Stimulated activated CD4-positive, alpha-beta T cell treated with anti-CD3 and anti-CD28 coated beads, Interleukin-1b, Interleukin-23, amount 100 ng/mL, for 24 hours (primary cell): ENCODE results near the gene PXDN.
"Not testable (repeated sequence)": the region's sequence is repeated elsewhere in the genome, so short reads cannot be mapped to it uniquely, and the experiment has no call there.

Experiments
- DNase-seq, 4 experiments: peaks; one replicate each; pipeline ENCODE4 v3.0.0-alpha.2; 2020; ENCODE audit warnings: low read depth in 4 of 4, low spot score in 1 of 4

PXDN gene

DNA sequence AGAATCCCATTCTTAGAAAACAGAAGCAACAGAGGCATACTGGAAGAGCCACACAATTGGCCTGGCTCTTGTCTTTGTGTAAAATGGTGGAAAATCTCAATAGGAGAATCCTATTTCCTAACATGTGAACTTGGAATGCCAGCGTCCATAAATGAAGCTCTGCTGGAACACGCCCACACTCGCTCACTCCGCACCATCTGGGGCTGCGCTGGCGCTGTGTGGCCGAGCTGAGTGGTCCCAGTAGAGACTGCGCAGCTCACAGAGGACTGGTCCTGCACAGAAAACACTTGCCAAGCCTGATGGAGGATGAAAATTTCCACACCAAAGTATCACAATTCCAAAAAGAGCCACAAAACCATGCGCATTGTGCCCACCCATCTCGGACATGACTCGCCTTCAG lies 56.2 kb downstream of the PXDN start:
- no peak for DNase-seq

DNA sequence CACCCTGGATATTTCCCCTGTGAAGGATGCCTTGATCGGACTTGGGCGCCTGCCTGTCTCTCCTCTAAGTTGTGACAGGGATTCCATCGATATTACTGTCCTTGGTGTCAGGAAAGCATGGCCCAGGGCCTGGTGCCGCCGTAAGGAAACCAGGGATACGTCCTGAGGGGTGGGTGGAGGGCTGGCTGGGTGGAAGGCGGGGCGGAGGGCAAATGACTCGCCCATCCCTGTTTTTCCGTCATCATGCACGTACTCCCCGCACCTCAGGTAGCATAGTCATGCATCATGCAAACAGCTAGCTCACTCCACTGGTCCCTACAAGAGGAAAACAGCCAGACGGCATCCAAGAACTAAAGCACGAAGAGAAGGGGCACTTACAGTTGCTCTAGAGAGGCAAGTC lies 57.1 kb downstream of the PXDN start:
- no peak for DNase-seq

DNA sequence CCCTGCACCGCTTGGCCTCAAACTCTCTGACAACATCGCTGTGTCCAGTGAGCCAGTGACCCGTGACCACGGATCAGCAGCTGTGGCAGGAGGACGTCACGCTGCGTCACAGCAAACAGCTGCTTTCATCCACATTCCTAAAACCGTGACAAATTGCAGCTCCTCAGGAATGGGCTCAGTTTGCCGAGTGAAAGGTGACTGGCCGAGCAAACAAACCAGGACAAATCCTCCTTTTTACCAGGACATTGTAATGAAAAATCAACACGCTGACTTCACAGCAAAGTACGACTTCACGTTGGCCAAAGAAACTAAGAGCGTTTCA lies 57.6 kb downstream of the PXDN start:
- no peak for DNase-seq

DNA sequence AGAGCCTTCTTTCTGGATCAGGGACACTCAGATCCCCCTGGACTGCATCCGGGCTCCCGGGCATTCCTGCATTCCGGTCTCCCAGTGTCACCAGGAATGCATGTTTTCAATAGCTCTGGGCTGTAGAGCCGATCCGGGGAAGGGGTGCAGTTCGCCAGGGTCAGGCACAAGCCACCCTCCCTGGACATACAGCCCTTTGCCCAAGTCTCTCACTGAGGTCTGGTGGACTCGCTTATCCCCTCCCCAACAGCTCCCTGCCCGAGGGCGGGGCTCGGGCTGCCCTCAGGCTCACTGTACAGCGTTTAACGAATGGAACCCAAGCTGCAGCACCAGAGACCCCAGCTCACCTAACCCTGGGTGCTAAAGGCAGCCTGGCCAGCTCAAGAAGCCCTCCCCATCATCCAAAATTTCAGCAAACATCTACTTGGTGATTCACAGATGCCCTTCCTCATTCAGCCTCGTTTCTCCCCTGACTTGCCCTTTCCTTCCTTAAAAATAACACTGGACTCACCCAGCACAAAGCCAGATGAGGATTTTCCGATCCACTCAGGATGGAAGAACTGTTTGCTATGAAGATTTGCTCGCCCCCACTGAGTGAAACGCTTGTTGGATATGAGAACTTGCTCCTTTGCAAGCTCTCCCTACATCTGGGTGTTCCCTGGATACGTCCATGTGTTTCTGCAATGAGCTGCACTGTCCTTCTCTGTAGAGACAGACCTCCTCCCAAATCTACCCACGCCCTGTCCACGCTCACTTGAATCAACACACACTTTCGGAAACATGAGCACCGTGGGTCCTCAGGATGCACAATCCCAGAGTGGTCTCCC lies 58.1 kb downstream of the PXDN start:
- DNase-seq, result no peak

DNA sequence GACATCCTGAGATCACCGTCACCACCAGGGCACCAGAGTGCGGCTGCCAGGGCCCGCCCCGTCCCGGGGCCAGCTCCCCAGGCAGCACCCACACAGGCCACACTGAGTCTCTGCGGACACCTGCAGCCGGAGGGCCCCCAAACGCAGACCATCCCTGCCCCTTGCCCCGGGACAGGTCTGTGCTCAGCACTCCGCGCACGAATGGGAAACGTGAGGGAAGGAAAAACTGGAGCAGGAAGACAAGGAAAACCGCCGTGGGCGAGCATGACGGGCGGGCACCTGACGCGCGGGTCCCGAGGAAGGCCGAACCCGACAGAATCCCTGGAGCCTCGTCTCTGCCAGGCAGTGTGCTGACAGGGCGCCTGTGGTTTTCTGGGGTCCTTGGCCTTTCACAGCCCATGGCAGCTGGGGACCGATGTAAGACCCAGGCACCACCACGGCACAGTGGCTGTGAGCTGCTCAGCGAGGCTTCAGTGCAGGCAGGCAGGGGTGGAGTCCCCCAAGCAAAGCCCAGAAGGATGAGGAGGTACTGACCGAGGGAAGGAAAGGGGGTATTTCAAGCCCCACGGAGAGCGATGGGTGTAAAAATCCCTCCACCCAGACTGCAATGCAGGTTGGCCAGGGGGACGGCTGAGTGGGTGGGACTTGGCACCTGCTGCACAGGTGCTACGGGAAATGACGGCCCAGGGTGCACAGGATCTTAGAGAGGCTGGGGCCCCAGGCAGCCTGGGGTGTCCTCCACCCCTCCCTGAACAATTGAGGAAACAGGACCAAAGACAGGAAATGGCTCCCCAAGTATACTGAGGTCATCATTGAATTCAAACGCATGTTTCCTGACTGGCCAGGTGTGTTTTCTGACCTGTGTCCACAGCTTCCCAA lies 59.0 kb downstream of the PXDN start:
- DNase-seq, result no peak

DNA sequence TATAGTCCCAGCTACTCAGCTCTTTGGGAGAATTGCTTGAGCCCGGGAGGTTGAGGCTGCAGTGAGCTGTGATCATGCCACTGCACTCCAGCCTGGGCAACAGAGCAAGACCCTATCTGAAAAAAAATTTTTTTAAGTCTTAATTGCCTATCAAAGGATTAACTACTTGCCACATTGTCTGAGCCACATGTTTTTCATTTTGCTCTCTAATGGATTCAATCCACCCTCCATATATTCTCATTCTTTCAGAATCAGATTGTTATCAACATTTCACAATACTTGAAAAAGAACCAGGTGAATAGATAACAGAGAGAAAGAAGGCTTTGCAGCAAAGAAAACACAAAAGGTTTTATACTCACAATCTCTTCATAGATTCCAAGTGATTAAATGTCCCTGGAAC lies 61.0 kb downstream of the PXDN start:
- DNase-seq, result no peak

DNA sequence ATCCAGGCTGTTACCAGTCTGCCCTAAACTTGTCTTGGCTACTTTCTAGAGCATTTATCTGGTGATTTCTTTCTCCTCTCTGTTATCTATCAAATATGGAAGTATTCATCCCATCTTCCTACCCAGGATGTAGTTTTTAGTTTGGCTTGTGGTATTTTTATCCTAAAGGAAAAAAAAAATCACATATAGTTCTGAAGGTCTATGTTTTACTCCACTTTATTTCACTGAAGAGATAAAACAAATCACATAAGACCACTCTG lies 62.2 kb downstream of the PXDN start:
- DNase-seq, result no peak

DNA sequence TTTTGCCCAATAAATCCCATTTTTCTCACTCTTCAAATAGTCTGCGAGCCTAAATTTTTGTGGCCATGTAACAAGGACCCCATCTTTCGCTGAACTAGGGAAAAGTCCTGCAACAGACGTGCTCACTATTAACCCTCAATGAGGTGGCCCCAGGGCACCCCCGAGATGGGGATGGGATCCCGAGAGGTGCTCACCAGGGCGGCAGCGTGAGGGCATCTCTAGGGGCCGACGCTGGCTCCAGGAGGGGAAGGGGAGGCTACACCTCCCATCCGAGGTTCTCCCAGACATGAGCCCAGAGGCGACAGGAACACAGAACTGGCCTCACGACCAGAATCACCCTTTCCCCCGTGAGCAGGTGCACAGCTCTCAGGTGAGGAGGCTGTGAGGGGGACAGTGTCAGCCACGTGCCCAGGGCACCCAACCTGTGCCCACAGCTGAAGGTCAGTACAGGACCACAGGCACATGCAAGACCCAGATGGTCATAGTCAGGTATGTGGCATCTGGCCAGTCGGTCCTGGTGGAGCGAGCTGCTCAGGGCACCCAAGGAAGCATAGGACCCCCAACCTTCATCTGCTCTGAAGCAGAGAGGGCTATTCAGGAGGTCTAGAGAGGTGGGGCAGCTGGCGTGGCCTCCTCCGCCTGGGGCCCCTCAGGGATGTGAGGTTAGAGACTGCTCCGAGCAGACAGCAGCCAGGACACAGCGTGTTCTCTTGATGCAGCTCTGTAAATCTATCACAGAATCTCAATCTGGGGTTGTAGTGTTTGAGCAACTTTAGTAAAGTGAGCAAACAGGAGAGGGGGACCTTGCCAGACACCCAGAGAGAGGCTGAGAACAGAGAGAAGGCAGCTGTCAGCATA lies 62.8 kb downstream of the PXDN start:
- DNase-seq, result no peak

DNA sequence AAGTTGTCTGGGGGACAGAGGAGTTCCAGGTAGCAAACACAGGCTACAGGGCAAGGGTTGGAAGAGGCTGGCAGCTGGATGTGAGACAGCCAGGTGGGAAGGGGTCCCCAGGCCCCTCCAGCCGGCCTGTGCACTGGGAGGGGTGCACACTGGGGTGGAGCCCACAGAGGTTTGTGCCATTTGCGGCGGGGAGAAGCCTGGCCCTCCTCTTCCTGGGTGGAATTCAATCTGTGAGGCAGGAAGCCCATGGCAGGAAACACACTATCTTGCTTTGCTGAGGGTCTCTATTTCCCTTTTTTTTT lies 63.3 kb downstream of the PXDN start:
- no peak for DNase-seq

DNA sequence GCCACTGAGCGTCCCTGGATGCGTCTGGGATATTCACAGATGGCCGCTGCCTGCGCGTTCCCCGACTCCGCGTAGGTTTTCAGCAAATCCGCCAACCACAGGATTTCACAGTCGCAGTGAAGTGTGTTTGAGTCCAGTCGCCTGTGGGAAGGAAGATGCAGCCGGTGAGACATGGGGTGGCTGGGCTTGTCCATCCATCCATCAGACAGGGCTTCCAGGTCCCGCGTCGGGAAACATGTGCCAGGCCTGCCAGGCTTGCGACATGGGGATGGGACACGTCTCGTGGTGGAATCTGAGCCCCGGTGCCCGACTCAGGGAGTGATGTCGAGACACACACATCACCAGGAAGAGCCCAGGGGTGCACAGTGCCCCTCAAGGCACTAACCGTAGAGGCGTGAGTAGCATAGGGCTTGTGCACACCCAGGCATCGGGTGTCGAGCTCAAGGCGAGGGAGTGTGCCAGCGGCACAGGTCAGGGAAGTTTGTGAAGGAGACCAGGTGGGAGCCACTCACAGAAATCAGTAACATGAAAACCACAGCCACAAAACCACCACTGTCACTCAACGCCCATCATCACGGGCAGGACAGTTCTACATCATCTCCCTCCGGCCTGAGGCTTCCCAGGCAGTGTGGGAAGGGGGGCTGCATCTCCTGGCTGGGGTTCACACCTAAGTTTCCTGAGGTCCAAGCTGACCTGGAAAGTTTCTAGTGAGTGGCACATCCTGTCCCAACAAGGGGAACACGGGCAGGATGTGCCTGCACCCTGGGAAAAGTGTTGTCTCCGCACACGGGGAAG lies 63.9 kb downstream of the PXDN start:
- no peak for DNase-seq

DNA sequence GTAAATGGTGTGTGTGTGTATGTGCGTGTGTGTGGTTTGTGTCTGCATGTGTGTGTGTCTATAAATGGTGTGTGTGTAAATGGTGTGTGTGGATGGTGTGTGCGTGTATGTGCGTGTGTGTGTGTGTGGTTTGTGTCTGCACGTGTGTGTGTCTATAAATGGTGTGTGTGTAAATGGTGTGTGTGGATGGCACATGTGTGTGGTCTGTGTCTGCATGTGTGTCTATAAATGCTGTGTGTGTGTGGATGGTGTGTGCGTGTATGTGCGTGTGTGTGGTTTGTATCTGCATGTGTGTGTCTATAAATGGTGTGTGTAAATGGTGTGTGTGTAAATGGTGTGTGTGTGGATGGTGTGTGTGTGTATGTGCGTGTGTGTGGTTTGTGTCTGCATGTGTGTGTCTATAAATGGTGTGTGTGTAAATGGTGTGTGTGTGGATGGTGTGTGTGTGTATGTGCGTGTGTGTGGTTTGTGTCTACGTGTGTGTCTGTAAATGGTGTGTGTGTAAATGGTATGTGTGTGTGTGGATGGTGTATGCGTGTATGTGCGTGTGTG lies 64.8 kb downstream of the PXDN start:
- not testable (repeated sequence) for DNase-seq

DNA sequence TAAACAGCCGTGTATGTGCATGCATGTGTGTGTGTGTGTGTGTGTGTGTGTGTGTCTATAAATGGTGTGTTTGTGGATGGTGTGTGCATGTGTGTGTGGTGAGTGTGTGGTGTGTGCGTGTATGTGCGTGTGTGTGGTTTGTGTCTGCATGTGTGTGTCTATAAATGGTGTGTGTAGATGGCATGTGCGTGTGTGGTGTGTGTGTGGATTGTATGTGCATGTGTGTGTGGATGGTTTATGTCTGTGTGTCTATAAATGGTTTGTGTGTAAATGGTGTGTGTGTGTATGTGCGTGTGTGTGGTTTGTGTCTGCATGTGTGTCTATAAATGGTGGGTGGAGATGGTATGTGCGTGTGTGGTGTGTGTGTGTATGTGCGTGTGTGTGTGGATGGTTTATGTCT lies 65.2 kb downstream of the PXDN start:
- DNase-seq, result not testable (repeated sequence)

DNA sequence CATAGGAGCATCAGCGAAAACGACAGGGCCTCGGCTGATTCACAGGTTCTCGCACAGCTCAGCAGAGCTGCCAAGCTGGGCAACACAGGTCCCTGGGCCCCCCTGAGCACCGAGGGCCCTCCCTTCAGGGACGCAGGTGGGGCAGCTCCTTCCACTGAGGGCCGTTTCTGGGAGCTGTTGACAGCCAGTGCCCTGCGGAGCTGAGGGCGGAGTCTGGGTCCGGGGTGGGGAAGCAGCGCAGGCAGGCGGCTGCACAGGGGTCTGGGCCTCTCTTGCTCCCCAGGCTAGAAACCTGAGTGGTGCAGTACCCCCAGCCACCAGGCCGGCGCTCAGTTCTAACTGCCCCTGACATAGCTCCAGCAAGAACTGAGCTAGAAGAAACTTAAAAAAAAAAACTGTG lies 65.7 kb downstream of the PXDN start:
- no peak for DNase-seq

DNA sequence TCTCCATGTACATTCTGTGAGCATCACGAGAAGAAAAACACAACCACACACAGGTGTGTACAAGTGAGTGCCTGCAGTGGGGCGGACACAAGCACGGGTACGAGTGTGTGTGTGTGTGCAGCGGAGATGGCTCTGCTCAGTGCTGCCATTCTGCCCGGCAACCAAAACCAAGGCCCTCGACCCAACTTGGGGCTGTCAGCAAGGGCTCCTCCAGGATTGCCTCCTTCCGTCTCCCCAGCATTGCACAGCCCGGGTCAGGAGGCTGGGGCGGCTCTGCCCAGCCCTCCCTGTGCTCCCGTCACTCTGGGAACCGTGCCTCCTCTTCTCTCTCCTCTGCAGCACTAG lies 66.5 kb downstream of the PXDN start:
- no peak for DNase-seq

DNA sequence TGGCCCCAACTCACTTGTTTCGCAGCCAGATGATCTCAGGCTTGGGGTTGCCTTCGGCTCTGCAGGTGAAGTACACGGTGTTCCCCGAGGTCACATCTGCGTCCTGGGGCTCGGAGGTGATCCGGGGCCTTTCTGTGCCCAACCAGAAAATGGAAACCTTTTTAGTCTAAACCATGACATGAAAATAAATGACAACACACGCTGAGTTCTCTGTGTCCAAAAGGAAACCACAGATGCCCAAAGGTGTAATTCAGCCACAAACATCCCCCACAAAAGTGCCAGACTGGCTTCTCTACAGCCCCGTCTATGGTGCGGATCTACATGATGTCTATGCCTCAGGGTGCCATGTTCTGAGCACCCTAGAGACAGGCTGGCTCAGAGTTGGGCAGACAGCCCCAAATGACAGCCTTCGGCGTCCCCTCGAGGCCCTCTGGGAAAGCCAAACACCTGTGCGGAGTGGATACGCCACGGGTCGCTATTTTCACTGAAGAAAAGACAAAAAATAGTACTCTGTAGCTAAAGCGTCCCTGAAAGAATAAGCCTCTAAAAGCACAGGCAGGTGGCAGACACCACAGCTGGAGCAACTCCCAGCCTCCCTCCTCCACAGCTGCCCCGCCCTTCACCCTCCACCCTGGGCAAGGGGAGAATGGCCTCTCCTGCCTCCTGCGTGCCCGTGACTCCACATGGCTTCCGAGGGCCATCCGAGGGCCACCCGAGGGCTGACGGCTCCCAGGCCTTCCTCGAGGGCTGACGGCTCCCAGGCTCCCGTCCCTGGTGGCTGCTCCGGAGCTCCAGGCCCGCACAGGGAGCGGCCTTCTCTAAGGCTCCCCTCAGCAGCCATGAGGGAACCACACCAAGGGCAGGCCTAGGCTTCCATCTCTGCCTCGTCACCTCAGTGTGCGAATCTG lies 67.1 kb downstream of the PXDN start:
- no peak for DNase-seq

DNA sequence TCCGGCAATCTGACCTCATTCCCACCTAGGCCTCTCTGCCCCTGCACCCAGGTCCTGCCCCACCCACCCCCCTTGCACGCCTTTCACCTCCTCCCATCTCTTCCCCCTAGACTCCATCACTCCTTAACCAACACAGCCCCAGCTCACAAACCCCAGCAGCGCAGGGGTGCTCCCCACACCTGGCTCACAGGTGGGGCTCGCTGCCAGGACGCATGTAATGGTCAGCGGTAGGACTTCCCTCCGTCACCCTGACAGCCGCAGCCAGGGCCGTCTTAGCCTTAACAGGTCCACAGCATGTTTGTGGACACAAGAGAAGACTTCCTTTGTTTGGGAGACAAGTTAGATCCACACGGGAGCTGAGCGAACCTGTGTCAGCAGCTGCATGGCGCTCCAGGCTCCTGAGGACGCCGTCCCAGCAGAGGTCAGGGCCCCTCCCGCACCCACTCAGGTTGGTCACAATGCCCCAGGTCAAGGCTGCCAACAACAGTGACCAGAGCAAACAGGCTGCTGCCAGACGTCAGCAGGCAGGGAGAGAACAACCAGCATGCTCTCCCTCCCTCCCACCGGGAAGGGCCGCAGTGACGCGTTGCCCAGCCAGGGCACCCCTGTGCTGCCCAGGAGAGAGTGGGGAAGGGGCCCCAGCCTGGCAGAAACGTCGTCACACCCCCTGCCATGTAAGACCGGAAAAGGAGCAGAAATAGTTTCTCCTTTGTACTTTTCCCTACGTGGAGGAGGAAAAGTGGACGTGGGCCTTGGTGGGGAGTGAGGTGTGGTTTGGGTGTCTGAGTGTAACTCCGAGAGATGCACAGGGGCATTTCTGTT lies 68.0 kb downstream of the PXDN start:
- no peak for DNase-seq

DNA sequence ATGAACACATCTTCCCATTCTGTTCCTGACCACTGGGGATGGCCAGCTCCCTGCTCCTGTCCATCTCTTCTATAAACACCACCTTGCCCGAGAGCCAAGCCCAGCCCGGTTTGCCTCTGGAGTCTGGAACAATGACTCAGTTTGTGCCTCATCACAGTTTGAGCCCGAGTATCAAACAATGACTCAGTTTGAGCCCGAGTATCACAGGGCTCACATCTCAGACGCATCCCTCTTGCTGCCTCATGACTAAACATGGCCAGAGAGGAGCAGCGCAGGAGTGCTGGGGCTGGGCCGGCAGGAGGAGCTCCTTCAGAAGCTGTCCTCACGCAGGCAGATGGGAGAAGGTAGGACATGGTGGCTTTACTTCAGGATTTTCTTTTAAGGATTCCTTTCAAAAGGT lies 68.7 kb downstream of the PXDN start:
- no peak for DNase-seq

DNA sequence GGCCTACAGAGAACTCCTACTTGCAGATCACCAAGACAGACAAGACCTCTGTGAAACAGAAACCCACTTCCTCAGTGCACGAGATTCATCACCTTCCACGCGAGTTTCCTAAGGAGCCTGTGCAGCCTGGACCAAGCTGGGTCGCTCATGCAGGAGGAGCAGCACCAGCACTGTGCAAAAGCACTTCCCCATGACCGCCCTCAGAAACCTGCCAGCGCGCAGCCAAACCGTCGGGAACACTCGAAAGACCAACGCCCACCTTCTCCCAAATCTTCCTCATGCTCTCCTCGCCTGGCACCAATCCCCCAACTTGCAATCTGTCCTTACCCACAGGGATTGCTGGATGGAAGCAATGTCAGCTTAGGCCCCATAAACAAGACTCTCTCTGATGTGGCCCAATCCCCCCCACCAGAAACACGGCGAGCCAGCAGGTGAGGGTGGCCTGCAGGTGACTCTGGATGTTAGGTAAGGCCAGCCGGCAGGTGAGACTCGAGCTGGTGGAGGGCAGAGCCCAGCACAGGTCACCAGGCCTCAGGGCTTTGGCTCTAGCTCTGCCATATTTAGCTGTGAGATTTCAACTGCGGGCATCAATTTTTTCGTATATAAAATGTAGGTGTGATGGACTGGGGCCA lies 69.4 kb downstream of the PXDN start:
- DNase-seq, result no peak

DNA sequence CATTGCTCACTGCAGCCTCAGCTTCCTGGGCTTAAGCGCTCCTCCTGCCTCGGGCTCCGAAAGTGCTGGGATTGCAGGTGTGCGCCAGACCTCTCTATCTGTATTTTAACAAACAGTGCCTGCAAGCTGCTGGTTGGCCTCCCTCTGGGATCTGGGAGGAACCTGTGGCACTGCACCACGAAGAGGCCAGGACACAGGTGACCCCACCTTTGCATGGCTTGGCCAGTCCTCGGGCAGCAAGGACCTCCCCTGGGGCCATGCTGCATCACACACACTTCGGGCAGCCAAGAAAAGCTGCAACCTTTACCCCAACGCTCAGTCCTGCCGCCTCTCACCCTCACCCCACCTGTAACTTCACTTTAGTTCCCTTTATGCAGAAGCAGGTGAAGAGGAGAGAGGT lies 70.0 kb downstream of the PXDN start:
- no peak for DNase-seq
